GM18517 (cell line): Measurements from ENCODE around the gene MYH1.

ENCODE experiments used
- ATAC-seq: cut with Tn5 transposase; IDR thresholded peaks from one replicate; pipeline ENCODE4 v1.9.1; 2021; ENCODE audit warnings: mild to moderate bottlenecking, moderate library complexity; ENCODE audit not compliant: unreplicated experiment

MYH1 gene

DNA sequence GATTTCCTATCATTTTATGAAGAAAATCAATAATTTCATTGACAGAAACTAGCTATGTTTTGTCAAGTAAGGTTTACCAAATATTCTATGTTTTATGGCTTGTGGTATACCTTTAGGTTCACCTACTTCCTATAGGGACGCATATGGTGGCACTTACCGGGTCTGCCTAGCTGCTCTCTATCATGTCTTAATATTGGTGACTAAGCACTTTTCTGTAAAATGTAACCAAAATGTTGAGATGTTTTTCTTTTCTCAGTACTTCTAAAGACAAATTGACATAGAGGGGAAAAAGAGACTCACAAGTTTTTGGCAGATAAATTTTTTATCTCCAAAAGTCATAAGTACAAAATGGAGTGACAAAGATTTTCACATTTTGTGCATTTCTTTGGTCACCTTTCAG, 26.3 kb downstream of the MYH1 start:
- no peak for ATAC-seq

DNA sequence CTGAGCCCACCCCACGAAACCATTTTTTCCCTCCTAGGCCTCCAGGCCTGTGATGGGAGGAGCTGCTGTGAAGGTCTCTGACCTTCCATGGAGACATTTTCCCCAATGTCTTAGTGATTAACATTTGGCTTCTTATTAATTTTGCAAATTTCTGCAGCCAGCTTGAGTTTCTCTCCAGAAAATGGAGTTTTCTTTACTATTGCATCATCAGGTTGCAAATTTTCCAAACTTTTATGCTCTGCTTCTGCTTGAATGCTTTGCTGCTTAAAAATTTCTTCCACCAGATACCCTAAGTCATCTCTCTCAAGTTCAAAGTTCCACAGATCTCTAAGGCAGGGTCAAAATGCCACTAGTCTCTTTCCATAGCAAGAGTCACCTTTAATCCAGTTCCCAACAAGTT, 36.1 kb downstream of the MYH1 start:
- no peak for ATAC-seq

DNA sequence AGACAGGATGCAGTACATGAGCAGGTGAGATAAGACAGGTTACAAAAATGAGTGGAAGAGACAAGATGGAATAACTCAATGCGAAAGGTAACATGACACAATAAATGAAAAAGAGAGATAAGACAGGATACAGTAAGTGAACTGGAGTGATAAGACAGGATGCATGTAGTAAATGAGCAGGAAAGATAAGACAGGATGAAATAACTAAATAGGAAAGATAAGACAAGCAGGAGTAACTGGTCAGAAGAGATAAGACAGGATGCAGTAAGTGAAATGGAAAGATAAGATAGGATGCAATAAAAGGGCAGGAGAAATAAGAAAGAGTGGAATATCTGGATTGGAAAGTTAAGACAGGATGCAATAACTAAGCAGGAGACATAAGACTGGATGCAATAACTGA, 40.6 kb downstream of the MYH1 start:
- ATAC-seq: no peak

GRCh38 chr17:10474536-10474935, 43.8 kb downstream of the MYH1 start:
- no peak for ATAC-seq

DNA sequence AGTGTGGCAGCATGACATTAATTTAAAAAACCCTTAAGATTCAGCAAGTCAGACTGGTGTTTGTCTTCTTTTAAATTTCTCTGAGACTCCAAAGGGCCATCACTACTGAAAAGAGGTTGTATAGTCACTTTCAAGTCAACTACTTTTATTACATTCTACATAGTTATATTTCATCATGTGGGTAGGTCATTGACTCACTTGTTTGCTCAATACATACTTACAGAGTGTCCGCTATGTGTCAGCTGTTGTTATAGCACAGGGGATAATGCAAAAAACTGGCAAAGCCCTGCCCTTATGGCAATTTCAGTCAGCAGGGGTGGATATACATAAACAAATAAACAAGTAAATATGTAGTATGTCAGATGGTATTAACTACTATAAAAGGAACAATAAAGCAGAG, 46.5 kb downstream of the MYH1 start:
- no peak for ATAC-seq

DNA sequence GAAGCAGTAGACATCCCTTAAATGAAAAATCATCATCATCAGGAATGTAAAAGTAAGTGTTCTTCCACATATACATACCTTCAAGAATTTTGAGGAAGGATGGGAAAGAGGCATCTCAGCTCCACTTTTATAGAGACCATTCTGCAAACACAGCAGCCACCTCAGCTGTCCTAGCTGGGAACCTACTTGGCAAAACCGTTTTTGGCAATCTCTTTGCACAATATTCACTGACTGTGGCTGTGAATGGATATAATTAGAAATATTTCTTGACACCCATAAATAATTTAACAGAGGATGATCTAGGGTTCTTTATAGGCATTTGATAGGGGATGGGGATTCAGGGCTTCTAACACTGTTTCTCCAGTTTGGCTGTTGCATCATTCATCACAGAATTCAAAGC, 48.9 kb downstream of the MYH1 start, which contains the start of gene MYH4:
Gene MYH4, minus strand, starts transcription at position 101 of the 400 bp plus-strand sequence. CDS start 2,814 bp downstream, outside the sequence.
- no peak for ATAC-seq

DNA sequence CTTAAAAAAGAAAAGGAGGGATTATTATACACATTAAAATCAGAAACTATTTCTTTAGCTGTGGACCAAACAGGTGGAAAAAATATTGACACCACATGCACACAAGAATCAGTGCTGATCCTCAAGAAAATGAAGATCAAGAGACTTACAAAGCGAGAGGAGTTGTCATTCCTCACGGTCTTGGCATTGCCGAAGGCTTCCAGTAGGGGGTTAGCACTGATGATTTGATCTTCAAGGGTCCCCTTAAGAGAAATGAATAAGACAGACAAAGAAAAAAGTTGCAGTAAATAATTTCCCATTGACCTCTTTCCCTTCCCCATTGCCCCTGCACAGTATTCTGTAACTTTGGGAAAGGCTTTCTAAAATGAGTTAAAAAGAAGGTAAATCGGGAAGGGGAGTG, 54.9 kb downstream of the MYH1 start:
- ATAC-seq: no peak

DNA sequence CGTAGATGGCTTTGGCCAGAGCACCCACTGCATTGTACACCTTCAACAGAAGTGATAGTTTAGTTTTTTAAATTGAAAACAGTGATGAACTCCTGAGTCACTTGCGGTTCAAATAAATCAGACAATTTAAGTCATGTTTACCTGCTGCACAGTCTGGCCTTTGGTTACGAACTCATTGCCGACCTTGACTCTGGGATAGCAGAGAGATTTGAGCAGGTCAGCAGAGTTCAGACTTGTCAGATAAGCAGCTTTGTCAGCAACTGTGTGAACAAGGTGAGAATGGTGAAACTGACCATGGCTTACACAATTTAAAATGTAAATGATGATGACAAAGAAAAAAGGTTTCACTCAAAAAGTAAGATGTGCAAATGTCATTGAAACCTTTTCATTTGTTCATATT, 58.3 kb downstream of the MYH1 start:
- no peak for ATAC-seq

GRCh38 chr17:10458701-10459100, 59.6 kb downstream of the MYH1 start:
- no peak for ATAC-seq

DNA sequence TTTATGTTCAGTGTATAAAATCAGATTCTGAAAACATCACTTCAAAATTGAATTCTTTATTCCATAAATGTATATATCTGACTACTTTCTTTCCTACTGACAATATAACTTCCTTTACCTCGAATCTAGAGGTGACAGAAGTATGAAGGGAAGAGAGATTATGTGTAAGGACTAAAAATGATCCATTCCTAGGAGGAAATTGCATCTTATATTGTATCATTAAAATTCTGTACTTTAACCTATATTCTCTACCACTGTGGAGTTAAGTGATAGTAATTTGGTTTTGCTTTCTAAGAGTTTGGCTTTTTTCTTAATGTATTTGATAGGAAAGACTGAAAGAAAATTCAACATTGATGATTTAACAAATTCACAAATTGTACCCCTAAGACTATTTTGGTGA, 60.4 kb downstream of the MYH1 start:
- no peak for ATAC-seq

- ATAC-seq: no peak
These were observed 71.1 kb downstream of the MYH1 start for GRCh38 chr17:10447026-10447931.
